TTC549 (cell line): ENCODE data around the gene ZNF385B.

Source experiments
- FAIRE-seq: peaks from 2 replicates; lab custom pipeline; 2012; peaks lifted over from hg19 to GRCh38; lab: Jason Lieb, UNC

ZNF385B gene

DNA sequence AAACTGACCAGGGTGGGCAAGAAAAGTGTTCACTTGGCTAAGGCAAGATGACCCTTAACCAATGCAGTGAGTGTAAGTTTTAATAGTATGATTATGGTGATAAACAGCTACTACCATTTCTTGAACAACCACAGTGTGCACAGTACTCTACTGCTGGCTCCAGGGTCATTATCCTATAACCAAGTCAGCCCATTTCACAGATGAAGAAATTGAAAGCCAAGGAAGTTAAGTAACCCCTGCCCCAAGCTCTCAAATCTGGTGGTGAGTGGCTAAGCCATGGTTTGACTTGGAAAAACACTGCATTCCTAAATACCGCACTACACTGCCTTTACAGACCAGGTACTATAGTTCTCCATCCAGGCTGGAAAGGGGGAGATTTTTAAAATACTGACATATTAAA is 5.7 kb downstream of the ZNF385B start:
- no peak for FAIRE-seq

DNA sequence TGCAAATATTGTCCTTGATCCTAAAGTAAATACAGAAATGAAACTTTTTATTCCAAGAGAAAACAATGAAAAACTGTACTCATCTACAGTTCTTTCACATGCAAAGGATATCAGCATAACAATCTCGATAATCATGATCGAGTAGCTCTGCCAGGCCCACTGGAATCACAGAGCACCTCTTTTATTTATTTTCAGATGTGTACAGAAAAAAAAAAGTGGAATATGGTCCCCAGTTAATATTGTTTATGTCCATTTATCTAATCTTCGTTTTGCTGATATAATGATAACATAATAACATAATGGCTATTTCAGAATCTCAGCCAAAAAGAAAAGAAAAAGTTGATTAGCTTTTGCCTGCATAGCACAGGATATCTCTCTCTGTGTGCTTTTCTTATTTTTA is 6.5 kb downstream of the ZNF385B start:
- FAIRE-seq: no peak

DNA sequence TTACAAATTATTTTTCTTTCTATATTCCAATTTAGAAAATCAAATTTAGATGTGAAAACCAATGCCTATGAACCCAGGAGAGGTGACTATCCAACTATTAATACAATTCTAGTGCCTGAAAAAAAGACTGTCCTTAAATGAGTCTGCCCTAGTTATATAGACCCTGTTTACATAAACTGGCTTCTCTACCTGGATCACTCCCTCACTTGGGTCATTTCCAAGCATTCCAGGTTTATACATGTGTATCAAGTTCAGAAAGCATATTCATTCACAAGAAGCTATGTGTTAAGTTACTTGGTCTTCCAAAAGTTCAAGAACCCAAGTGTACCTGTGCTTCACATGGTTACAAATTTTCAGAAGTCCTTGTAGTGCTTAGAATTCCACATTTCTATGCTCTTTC is 8.3 kb downstream of the ZNF385B start:
- no peak for FAIRE-seq

DNA sequence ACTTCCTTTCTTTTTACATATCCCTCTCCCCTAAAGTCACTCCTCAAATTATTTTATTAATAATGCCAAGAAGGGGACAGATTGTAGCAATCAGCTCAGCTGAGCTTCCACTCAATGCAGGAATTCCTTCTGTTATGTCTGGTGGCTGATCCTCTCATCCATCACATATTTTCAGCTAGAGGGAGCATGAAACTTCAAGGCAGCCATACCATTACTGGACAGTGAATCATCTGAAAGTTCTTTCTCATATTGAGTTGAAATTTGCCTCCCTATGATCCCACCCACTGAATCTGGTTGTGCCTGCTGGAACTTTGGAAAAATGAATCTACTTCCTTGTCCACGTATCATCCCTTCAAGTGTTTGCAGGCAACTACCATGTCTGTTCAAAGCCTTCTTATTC is 11.2 kb downstream of the ZNF385B start:
- FAIRE-seq: no peak

DNA sequence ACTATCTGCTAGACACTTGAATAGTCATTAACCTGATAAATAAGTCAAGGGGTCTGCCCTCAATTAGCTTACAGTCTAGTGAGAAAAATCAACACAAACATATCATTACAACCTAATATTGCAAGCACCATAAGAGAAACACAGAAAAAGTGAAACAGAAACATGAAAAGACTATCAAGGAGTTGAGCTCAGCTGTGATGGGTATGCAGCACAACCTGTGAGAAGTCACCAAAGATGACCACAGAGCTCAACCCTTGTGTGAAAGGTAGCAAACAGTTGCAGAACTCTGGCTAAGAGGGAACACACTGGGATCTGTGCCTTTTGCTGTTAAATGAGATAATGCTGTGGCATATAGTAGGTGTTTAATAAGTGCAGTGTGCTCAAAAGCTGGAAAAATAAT is 11.7 kb downstream of the ZNF385B start:
- no peak for FAIRE-seq

DNA sequence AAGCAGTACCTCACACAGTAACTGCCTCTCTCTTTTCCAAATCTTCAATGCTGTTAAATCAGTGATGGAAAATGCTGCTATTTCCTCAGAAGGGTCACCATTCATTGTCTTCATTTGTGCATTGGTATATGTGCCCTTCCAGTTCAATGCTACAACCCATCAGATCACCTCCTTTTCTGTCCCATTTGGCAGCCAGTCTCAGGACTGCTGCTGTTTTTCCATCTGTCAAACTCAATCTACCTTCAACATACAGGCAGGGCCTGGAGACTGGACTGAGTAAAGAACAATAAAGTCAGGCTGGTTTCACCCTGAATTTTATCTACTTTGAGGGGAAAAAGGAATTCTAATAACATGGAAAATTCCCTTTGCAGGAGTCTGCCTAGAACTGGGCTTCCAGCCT is 17.9 kb downstream of the ZNF385B start:
- FAIRE-seq: no peak

DNA sequence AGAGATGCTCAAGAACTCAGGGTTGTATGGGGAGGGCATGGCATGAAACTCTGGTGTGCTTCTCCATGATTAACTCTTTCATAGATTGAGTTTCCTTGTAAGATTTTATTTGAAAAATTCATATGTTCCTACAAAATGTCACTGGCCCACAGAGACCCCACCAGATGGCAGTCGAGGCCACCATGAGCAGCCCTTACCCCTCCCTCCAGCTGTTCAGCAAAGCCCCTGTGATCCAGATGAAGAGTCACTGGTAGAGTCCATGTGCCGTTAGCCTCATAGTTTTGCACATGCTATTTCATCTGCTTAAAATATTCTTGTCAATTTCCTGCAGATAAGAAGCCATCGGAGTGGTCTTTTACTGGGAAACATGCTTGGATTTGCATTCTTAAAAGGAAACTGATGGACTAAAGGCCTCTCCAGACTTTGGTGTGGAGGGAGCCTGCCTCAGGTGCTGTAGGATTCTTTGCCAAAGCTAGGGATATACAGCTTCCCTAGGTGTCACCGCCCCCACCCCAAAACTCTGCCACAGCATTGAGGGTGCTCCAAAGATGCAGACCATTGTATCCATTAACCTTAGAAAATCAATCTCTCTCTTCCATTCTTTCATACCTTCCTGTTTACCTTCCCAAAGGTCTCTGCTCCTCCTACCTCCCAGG is 18.8 kb downstream of the ZNF385B start:
- FAIRE-seq: no peak

DNA sequence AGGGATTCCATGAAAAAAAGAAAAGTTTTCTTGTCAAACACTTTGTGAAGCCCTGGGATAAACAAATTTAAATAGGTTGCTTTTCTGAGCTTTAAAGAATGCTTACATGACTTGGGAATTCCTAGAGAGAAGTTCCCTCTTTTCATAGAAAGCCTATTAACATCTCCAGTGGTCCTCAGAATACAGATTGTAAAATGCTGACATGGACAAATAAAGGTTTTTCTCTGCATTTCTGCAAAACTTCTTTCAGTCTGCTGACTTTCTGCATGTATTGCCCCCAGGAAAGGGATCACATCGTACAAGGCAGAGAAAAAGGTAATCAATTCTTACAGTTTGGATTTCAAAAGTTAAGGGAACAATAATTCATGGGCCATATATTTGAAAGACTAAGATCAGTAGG is 20.6 kb downstream of the ZNF385B start:
- FAIRE-seq: no peak

DNA sequence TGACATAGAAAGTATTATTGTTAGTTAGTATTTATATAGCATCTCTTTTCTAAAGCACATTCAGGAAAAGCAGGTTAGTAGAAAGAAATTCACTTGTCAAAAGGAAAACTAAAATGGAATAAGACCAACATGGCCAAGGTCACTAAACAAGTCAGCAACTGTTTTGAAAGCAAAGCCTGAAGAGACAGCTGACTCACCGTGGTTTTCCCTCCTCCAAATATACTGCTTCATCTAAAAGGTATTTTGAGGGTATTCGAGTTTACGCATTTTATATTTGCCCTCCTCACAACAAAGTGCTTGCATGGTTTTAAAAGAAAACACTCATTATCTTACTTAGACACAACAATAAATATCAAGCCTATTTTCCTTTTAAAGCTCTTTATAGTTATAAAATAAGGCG is 24.0 kb downstream of the ZNF385B start:
- no peak for FAIRE-seq

DNA sequence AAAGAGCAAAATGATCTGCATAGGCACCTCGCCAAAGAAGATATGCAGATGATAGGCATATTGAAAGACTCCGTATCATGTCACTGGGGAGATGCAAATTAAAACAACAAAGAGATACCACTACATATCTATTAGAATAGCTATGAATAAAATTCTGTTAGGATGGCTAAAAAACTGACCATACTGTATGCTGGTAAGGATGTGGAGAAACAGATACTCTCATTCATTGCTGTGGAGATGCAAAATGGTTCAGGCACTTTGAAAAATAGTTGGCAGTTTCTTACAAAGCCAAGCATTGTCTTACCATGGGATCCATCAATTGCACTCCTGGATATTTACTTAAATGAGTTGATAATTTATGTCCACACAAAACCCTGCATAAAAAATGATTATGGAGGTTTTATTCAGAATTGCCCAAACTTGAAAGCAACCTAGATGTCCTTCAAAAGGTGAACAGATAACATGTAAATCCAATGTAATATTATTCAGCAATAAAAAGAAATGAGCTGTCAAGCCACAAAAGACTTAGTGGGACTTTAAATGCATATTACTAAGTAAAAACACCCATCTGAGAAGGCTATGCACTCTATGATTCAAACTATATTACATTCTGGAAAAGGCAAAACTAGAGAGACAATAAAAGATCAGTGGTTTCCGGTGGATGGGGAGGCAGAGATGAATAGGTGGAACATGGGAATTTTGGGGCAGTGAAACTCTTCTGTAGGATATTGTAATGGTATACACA is 31.2 kb downstream of the ZNF385B start:
- FAIRE-seq: no peak

DNA sequence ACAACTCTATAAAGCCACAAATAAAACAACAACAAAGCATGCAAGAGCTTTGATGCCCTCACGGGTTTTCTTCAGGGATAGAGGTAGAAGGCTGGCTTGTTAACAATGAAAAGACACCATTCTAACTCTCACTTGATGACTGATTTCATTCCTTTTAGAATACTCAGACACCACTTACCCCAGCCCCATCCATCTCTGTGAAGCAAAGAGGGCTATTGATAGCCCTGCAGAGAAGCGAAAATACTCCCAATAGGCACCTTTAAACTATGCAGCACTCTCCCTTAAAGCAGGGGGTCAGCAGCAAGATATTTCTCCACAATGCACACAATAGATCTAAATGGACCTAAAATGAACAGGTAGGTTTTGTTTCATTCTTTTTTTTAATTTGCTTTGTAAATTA is 35.1 kb downstream of the ZNF385B start:
- no peak for FAIRE-seq

DNA sequence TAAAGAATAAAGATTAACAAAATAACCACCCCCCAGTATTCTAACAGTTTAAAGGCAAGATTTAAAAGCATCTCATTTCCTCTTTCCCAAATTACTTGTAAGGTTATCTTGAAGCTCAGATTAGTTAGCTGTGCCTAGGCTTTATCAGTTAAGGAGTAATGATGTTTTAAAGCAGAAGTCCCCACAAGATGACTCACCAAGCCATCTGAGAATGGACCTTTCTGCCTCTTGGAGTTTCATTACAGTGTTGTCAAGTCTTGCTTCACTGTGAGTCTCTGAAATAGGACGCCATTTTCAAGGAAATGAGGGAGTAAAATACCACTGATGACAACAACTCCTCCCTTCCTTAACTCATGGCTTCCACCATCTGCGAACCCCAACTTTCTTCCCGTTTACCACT is 35.9 kb downstream of the ZNF385B start:
- no peak for FAIRE-seq

DNA sequence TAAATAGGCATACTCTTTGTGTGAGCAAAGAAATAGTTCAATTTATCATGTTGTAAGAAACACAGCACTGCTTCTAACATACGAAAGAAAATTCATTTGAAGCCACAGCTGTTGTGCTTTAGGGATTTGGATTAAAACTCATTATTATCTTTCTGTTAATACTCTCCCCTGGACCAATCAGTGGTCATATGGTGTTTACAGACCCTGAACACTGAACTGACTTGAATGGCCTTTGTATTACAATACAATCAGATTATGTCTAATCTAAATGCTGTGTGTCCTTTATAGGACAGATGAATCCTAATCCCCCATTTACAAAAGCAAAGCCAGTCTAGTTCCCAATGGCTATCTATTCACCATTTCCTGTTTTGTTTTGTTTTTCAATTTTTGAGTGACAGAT is 36.5 kb downstream of the ZNF385B start:
- no peak for FAIRE-seq

DNA sequence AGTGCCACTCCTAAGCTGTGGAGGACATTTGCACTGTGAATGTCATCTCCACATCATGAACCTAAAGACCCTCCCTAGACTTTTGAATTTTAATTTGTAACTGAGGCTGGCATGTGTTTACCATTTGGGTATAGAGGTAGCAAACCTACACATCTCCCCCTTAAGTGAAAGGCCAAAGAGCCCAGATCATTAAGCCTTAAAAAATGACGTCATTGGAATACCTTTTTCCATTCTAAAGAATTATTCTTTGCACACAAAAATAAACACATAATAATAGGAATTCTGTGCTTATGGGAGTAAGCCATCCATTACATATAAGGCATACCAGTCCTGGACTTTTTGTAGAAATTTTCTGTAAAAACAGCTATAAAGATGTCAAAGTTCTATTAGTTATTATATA is 38.9 kb downstream of the ZNF385B start:
- FAIRE-seq: no peak

DNA sequence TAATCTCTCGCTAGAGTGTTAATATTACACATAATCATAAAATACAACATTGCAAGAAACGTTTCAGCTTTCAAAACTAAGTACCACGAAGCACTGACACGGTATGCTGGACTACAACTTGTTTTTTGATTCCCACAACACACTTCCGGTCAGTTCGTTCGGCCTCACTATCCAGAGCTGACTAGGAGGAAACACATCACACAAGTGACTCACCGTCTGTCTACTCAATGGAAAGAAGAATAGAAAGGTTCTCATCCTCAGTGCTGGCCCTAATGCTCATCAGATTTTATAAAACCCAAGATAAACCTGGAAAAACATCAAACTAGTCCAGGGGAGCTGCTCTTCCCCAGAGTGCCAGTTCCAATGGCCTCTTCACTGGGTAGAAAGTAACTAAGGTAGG is 42.9 kb downstream of the ZNF385B start:
- FAIRE-seq: no peak

DNA sequence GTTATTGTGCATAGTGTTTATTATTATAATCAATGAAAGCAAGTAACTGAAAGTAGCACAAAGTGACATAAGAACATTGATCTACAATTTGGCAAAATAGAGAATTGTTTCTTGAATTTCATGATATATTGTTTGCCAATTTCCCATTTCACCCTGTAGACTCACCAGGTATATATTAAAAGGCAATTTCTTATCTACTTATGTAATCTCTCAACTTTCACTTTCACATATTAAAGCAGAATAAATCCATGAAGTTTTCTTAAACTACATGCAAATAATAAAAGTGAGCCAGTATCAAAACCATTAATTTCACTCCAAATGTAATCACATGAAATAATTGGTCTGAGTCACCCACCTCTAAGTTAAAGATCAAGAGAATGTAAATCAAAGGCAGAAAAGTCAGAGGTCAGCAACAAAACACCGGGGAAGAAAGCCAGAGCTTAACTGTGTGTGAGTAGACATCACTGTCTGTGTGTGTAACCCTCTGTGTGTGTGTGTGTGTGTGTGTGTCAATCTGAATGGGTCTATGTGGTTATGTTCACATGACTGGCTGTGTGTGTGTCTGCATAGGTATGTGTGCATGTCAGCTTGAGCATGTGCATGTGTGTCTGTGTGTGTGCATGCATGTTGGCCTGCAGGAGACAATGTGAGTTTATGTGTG is 44.1 kb downstream of the ZNF385B start:
- FAIRE-seq: no peak

DNA sequence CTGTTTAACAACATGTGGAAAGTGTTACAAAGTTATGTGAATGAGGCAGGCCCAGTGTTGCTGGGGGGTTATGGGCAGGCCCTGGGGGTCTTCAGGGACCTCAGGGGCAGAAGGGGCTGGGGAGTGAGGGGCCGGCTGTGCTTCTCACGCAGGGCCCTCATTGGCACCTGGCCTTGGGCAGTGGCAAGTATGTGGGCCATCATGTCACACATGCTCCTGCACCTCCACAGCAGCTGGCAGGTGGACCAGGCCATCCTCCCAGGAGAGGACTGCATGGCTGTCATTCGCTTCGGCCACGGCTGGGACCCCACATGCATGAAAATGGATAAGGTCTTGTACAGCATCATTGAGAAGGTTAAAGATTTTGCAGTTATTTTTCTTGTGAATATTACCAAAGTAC is 47.4 kb downstream of the ZNF385B start:
- no peak for FAIRE-seq

DNA sequence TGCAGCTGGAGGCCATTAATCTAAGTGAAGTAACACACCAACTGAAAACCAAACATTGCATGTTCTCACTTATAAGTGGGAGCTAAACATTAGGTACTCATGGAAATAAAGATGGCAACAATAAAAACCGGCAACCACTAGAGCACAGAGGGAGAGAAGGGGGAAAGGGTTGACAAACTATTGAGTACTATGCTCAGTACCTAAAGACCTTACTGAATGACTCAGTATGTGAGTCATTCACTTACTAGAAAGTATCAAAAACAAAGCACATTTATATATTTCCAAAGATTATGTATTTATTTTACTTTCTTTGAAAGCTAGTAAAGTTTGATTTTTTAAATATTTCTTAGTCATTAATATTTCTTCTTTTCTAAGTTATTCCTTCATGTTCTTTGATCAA is 48.9 kb downstream of the ZNF385B start:
- no peak for FAIRE-seq

DNA sequence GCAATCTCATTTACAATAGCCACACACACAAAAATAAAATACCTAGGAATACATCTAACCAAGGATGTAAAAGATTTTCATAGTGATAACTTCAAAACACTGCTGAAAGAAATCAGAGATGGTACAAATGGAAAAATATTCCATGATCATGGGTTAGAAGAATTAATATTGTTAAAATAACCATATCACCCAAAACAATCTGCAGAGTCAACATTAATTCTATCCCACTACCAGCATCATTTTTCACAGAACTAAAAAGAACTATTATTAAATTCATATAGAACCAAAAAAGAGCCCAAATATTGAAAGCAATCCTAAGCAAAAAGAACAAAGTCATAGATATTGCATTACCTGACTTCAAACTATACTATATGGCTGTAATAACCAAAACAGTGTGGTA is 50.4 kb downstream of the ZNF385B start:
- no peak for FAIRE-seq

DNA sequence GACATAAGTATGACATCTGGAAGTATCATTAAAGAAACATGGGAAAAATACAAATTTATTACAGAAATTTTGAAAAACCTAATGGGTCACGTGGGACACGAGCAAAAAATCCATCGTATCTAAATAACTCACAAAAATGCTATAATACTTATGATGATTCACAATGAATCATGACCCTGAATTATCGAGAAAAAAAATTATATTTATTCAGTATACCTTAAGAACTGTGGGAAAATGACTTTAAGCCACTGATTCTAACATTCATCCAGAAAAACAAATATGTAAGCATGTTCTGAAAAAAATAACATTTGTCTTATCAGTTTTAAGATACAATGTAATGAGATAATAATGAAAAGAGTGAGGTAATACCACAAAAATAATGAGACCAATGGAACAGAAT is 51.8 kb downstream of the ZNF385B start:
- no peak for FAIRE-seq

DNA sequence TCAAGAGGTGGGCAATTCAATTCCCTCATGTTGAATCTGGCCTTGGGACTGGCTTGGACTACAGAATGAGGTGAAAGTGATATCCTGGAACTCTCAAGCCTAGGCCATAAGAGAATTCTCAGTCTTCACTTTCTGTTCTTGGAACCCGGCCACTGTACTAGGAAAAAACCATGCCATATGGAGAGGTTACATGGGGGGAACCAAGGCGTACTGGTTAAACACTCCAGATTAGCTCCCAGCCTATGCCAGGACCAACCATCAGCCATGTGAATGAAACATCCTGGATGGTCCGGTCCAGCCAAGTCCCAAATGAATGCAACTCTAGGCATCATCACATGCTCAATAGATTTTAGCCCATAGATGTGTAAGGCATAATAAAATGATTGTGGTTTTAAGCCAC is 56.4 kb downstream of the ZNF385B start:
- FAIRE-seq: no peak

DNA sequence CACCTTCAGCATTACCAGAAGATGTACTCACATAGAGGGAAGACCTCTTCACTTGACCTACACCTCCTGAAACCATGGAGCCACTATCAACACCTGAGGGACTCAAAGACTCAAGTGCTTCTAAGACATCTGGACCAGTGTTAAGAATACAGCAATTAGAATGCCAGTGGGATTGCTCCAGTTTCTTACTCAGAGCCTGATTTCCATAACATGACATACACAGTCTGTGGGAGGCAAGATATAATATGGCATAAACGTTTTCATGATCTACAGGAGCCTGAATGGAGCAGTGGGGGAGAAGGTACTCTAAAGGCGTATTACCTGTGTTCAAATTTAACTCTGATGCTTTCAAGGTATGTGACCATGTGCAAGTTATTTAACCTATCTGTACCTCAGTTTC is 57.2 kb downstream of the ZNF385B start:
- FAIRE-seq: no peak

DNA sequence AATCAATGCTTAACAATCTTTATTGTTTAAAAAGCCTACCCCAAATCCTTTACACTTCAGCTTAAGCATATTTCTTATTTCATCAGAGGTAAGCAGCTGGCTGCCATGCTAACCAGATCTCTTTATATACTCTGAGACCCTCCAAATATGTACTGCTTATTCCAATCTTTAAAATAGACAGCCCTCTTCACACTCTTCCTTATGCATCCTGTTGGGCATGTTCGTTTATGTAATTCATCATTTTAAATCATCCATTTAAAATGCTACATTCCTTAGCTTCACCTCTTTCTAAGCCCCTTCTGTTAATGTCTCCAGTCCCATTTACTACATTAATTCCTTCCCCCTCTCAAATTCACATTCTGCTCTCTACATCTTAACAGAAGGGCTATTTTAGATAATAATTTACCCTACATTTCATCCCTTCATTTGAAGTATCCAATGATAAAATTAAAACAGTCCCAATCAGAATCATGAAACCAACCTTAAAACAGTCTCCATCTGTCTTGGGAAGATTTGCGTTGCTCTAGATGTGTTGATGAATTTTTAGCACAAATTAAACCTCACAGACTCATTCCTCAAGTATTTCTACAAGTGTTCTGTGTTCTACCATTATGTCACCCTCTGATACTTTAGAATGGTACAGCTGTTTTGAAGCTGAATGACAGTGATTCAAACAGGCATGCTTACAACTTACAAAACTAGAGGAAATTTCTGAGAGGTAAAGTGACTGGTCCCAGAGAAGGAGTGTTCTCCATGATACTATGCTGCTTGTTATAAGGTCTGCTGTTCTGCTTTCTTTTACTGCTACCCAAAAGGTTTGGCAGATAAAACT is 59.1 kb downstream of the ZNF385B start:
- FAIRE-seq: no peak
